Measurements from ENCODE around the gene PXYLP1. TPM values are rescaled to one million over a fixed set of nuclear protein-coding genes. Genes with fewer than 3 reads are reported as not detected.

PXYLP1 gene
- total RNA-seq, 1 donor from 2014 or later, result 17.2 TPM

DNA sequence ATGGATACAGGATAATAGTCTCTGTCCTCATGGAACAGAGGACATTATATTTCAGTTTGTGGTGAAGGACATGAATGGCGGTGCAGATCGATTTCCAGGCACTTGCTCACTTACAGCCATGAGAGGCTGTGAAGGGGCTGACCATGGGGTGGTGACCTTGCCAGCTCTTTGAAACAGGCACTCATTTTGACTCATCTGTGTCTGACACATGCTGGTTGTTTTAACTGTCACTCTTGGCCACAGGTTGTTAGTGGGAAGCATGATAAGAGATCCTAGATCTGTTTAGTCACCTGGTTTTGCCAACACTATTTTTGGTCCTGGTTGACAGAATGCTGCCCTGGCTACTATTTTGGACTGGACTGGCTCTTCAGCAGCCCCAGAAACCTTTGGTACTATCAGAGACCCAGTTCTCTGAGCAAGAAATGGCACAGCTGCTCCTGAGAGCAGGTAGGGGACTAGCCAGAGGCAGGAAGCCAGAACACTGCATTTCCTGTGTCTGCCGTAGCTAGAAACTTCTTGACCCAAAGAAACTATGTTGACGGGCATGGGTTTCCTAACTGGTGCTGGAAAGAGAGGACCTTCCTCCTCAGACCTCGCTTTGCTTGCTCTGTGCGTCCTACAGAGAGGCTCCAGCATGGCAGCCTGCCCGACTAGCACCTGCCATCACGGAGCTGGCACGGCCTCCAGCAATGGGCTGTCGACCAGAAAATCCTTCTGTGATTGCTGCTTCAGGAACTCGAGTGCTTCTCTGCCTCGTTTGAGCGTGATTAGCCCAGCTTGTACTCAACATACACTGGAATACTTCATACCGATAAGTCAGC, 6.3 kb downstream of the PXYLP1 start:
- Histone ChIP-seq H3K9me3 (ENCODE audit: control insufficient read depth in 3 of 3, low read length in 3 of 3) (no peaks in the 10 kb centered on the region), H3K36me3 (ENCODE audit: control insufficient read depth in 3 of 3, insufficient read depth in 3 of 3, low read length in 3 of 3) (peaks cover 0 to 2% (median 0%) of the 10 kb centered on the region in 3 donors), H3K4me1 (ENCODE audit: control insufficient read depth in 3 of 3, insufficient read depth in 3 of 3, low read length in 3 of 3) (peaks cover 47 to 58% (median 50%) of the 10 kb centered on the region in 3 donors), H3K9ac (ENCODE audit: low read depth in 1 of 3, low read length in 3 of 3) (peak overlapping the region in 2 of 3 donors; percentile 62 to 74), H3K4me3 (ENCODE audit: low read length in 3 of 3) (peak overlapping the region; percentile 33 to 50 (median 47)), H3K27ac (ENCODE audit: low read depth, low read length) (peak overlapping the region; percentile 90), H3K27me3 (ENCODE audit: control insufficient read depth in 3 of 3, insufficient read depth in 3 of 3, low read length in 3 of 3) (no peaks in the 10 kb centered on the region)

DNA sequence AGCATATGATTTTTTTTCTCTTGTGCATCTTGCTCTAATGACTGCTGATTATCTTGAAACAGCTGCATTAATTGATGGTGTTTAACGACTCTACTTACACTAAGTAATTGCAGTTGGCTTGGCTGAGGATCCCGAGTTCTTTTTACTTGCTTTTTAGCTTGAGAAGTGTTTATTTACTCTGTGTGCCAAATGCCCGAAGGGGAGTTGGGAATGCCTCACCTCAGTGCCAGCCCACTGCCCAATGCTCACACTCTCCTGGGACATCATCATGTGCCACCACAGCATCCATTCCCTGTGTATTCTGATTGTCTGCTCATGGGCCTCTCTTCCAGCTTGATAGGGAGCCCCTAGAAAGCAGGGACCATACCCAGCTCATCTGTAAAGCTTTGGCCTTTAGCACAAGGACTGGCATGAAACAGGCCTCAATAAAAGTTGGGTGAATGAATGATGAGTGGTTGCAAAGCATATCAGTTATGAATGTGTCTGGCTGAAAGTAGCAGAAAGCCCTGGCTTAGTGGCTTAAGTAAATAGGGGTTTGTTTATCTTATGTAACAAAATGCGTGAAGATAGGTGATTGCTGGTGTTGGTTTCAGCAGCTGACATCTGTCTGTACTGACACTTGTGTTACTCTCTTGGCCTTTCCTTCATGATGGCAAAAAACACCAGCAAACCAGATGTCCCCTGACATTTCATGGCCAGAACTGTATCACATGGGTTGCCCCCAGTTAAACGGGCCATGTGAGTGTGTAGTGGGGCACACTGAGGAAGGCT, 8.1 kb downstream of the PXYLP1 start:
- H3K4me3 ChIP-seq (ENCODE audit: low read length in 3 of 3), result no peak overlapping the region
- H3K4me1 ChIP-seq (ENCODE audit: control insufficient read depth in 3 of 3, insufficient read depth in 3 of 3, low read length in 3 of 3), result peaks cover 50 to 65% (median 50%) of the 10 kb centered on the region in 3 donors
- H3K27ac ChIP-seq (ENCODE audit: low read depth, low read length), result peak overlapping the region; percentile 36
- peaks cover 0 to 2% (median 0%) of the 10 kb centered on the region in 3 donors for H3K36me3 ChIP-seq (ENCODE audit: control insufficient read depth in 3 of 3, insufficient read depth in 3 of 3, low read length in 3 of 3)
- no peaks in the 10 kb centered on the region for H3K27me3 ChIP-seq (ENCODE audit: control insufficient read depth in 3 of 3, insufficient read depth in 3 of 3, low read length in 3 of 3)
- H3K9ac ChIP-seq (ENCODE audit: low read depth in 1 of 3, low read length in 3 of 3), result no peak overlapping the region
- no peaks in the 10 kb centered on the region for H3K9me3 ChIP-seq (ENCODE audit: control insufficient read depth in 3 of 3, low read length in 3 of 3)

DNA sequence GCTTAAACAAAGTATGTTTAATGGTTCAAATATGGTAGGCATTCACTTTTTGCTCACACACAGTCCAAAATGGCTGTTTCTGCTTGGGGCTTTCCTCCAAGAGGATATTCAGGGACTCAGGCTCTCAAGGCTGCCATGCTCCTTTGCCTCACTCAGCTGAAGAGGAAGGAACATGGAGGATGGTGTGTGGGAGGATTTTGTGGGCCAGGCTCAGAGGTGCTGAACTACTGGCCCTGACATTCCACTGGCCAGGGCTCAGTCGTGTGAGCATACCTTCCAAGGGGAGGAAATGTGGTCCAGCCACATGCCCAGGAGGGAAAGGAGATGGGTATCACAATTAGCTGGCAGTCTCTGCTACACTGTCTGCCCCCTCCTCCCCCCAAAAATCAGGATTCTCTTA, 8.7 kb downstream of the PXYLP1 start:
- Histone ChIP-seq H3K27ac (ENCODE audit: low read depth, low read length) (peak overlapping the region; percentile 36), H3K36me3 (ENCODE audit: control insufficient read depth in 3 of 3, insufficient read depth in 3 of 3, low read length in 3 of 3) (peaks cover 0 to 2% (median 0%) of the 10 kb centered on the region in 3 donors), H3K4me1 (ENCODE audit: control insufficient read depth in 3 of 3, insufficient read depth in 3 of 3, low read length in 3 of 3) (peaks cover 50 to 65% (median 50%) of the 10 kb centered on the region in 3 donors), H3K9ac (ENCODE audit: low read depth in 1 of 3, low read length in 3 of 3) (no peak overlapping the region), H3K4me3 (ENCODE audit: low read length in 3 of 3) (no peak overlapping the region), H3K9me3 (ENCODE audit: control insufficient read depth in 3 of 3, low read length in 3 of 3) (no peaks in the 10 kb centered on the region), H3K27me3 (ENCODE audit: control insufficient read depth in 3 of 3, insufficient read depth in 3 of 3, low read length in 3 of 3) (no peaks in the 10 kb centered on the region)

DNA sequence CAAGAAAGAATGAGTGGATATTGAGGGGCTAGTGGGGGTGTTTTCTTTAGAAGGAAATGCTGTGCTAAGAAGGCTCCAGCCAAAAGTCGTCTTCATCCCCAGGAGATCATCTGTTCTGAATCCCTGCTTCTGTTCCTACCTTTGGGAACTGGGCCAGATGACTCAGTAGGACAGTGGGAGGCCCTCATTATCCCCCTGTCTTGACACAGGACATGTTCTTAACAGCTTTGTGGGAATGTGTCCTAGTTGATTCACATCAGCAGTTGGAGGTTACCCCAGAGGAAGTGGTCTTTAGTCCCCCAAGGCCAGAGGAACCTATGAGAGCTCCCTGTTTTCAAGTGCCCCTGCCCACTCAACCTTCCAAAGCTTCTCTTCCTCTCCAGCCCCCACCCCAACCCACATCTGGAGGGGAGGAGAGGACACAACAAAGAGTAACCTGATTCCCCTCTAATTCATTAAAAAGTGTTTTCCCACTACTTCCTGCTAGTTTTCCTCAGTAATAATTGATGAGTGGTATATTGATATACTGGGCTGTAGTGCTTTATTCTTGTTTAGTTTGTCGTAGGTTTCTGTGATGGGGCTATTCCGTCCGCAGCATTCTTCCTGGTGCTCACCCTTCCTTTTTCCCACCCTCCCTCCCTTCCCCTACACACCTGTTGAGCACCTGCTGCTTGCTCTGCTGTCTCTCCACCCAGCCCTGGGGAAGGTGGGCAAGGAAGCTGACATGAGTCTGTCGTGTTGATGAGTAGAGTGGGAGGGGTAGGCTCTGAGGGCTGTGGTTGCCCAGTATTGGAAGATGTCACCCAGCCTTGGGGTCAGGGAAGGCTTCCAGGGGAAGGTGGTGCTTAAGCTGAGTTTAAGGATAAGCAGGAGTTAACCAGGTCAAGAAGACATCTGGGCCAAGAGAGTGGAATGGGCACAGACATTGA, 9.3 kb downstream of the PXYLP1 start:
- H3K4me3 ChIP-seq (ENCODE audit: low read length in 3 of 3), result peak overlapping the region in 2 of 3 donors; percentile 8 to 24
- no peaks in the 10 kb centered on the region for H3K36me3 ChIP-seq (ENCODE audit: control insufficient read depth in 3 of 3, insufficient read depth in 3 of 3, low read length in 3 of 3)
- peak overlapping the region in 1 of 3 donors; percentile 10 for H3K9ac ChIP-seq (ENCODE audit: low read depth in 1 of 3, low read length in 3 of 3)
- peak overlapping the region; percentile 91 for H3K27ac ChIP-seq (ENCODE audit: low read depth, low read length)
- peaks cover 54 to 70% (median 55%) of the 10 kb centered on the region in 3 donors for H3K4me1 ChIP-seq (ENCODE audit: control insufficient read depth in 3 of 3, insufficient read depth in 3 of 3, low read length in 3 of 3)
- H3K9me3 ChIP-seq (ENCODE audit: control insufficient read depth in 3 of 3, low read length in 3 of 3), result no peaks in the 10 kb centered on the region
- no peaks in the 10 kb centered on the region for H3K27me3 ChIP-seq (ENCODE audit: control insufficient read depth in 3 of 3, insufficient read depth in 3 of 3, low read length in 3 of 3)

GRCh38 chr3:141241616-141242376, 10.2 kb downstream of the PXYLP1 start:
- peak overlapping the region in 2 of 3 donors; percentile 8 to 24 for H3K4me3 ChIP-seq (ENCODE audit: low read length in 3 of 3)
- no peaks in the 10 kb centered on the region for H3K36me3 ChIP-seq (ENCODE audit: control insufficient read depth in 3 of 3, insufficient read depth in 3 of 3, low read length in 3 of 3)
- H3K27me3 ChIP-seq (ENCODE audit: control insufficient read depth in 3 of 3, insufficient read depth in 3 of 3, low read length in 3 of 3), result no peaks in the 10 kb centered on the region
- H3K9ac ChIP-seq (ENCODE audit: low read depth in 1 of 3, low read length in 3 of 3), result peak overlapping the region in 2 of 3 donors; percentile 46 to 51
- H3K27ac ChIP-seq (ENCODE audit: low read depth, low read length), result peak overlapping the region; percentile 91
- peaks cover 60 to 78% (median 62%) of the 10 kb centered on the region in 3 donors for H3K4me1 ChIP-seq (ENCODE audit: control insufficient read depth in 3 of 3, insufficient read depth in 3 of 3, low read length in 3 of 3)
- no peaks in the 10 kb centered on the region for H3K9me3 ChIP-seq (ENCODE audit: control insufficient read depth in 3 of 3, low read length in 3 of 3)

GRCh38 chr3:141242377-141243092, 10.9 kb downstream of the PXYLP1 start:
- H3K27ac ChIP-seq (ENCODE audit: low read depth, low read length), result peak overlapping the region; percentile 91
- no peaks in the 10 kb centered on the region for H3K27me3 ChIP-seq (ENCODE audit: control insufficient read depth in 3 of 3, insufficient read depth in 3 of 3, low read length in 3 of 3)
- no peaks in the 10 kb centered on the region for H3K9me3 ChIP-seq (ENCODE audit: control insufficient read depth in 3 of 3, low read length in 3 of 3)
- H3K9ac ChIP-seq (ENCODE audit: low read depth in 1 of 3, low read length in 3 of 3), result peak overlapping the region in 2 of 3 donors; percentile 46 to 51
- peak overlapping the region in 1 of 3 donors; percentile 1 for H3K4me3 ChIP-seq (ENCODE audit: low read length in 3 of 3)
- H3K4me1 ChIP-seq (ENCODE audit: control insufficient read depth in 3 of 3, insufficient read depth in 3 of 3, low read length in 3 of 3), result peaks cover 60 to 76% (median 62%) of the 10 kb centered on the region in 3 donors
- no peaks in the 10 kb centered on the region for H3K36me3 ChIP-seq (ENCODE audit: control insufficient read depth in 3 of 3, insufficient read depth in 3 of 3, low read length in 3 of 3)

DNA sequence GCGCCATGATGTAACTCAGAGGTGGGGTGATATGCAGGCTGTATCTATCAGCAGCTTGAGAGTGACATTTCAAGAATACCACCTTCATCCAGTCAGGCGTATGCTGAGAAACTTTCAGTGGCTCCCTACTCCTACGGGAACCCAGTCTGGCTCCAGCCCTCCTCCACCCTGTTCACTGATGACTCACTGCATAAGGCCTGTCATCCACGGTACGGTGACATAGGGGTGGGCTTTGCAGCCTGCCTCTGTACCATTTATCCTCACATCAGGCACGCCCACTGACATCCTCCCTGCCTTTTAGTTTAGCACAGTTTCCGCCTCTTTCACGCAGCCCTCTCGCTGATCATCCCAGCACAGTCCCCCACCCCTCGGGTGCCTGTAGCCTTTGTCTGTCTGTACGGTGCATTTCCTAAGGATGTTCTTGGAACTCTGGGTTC, 11.7 kb downstream of the PXYLP1 start:
- H3K9me3 ChIP-seq (ENCODE audit: control insufficient read depth in 3 of 3, low read length in 3 of 3), result no peaks in the 10 kb centered on the region
- no peaks in the 10 kb centered on the region for H3K36me3 ChIP-seq (ENCODE audit: control insufficient read depth in 3 of 3, insufficient read depth in 3 of 3, low read length in 3 of 3)
- H3K4me1 ChIP-seq (ENCODE audit: control insufficient read depth in 3 of 3, insufficient read depth in 3 of 3, low read length in 3 of 3), result peaks cover 55 to 68% (median 58%) of the 10 kb centered on the region in 3 donors
- H3K27me3 ChIP-seq (ENCODE audit: control insufficient read depth in 3 of 3, insufficient read depth in 3 of 3, low read length in 3 of 3), result no peaks in the 10 kb centered on the region
- H3K4me3 ChIP-seq (ENCODE audit: low read length in 3 of 3), result no peak overlapping the region
- no peak overlapping the region for H3K27ac ChIP-seq (ENCODE audit: low read depth, low read length)
- H3K9ac ChIP-seq (ENCODE audit: low read depth in 1 of 3, low read length in 3 of 3), result no peak overlapping the region

- Histone ChIP-seq H3K4me1 (ENCODE audit: control insufficient read depth in 3 of 3, insufficient read depth in 3 of 3, low read length in 3 of 3) (peaks cover 32 to 37% (median 35%) of the 10 kb centered on the region in 3 donors), H3K4me3 (ENCODE audit: low read length in 3 of 3) (no peak overlapping the region), H3K9me3 (ENCODE audit: control insufficient read depth in 3 of 3, low read length in 3 of 3) (no peaks in the 10 kb centered on the region), H3K9ac (ENCODE audit: low read depth in 1 of 3, low read length in 3 of 3) (peak overlapping the region in 1 of 3 donors; percentile 55), H3K27ac (ENCODE audit: low read depth, low read length) (peak overlapping the region; percentile 64), H3K36me3 (ENCODE audit: control insufficient read depth in 3 of 3, insufficient read depth in 3 of 3, low read length in 3 of 3) (no peaks in the 10 kb centered on the region), H3K27me3 (ENCODE audit: control insufficient read depth in 3 of 3, insufficient read depth in 3 of 3, low read length in 3 of 3) (no peaks in the 10 kb centered on the region)
Measured at GRCh38 chr3:141246224-141246957, 14.8 kb downstream of the PXYLP1 start.
